Endodermal cell (in vitro differentiated cells): Measurements from ENCODE around the gene PPRC1. TPM values are rescaled to one million over a fixed set of nuclear protein-coding genes. Genes with fewer than 3 reads are reported as not detected.

Source experiments
- DNase-seq: peaks from one replicate; pipeline ENCODE4 v3.0.0-alpha.2; 2017
- H3K27ac ChIP-seq: 2 replicates; pipeline ENCODE4 v1.5.1; 2013; ENCODE audit warnings: mild to moderate bottlenecking, low read depth, low read length, moderate library complexity
- H3K27me3 ChIP-seq: 2 replicates; pipeline ENCODE4 v1.6.1; 2013; ENCODE audit warnings: mild to moderate bottlenecking, low read length, moderate library complexity; ENCODE audit not compliant: insufficient read depth, control insufficient read depth, poor library complexity, severe bottlenecking
- H3K36me3 ChIP-seq: 2 replicates; pipeline ENCODE4 v1.7.0; 2013; ENCODE audit warnings: mild to moderate bottlenecking, low read length, moderate library complexity; ENCODE audit not compliant: control insufficient read depth, insufficient read depth
- H3K4me1 ChIP-seq: one replicate; pipeline ENCODE4 v1.7.0; 2013; ENCODE audit warnings: low read length; ENCODE audit not compliant: control insufficient read depth, insufficient read depth
- H3K4me3 ChIP-seq: 2 replicates; pipeline ENCODE4 v1.5.1; 2013; ENCODE audit warnings: mild to moderate bottlenecking, low read length, moderate library complexity
- H3K9ac ChIP-seq: 2 replicates; pipeline ENCODE4 v1.6.1; 2013; ENCODE audit warnings: mild to moderate bottlenecking, low read length, moderate library complexity; ENCODE audit not compliant: poor library complexity, severe bottlenecking; ENCODE audit errors: extremely low read depth
- H3K9me3 ChIP-seq: 2 replicates; pipeline ENCODE4 v1.6.1; 2013; ENCODE audit warnings: mild to moderate bottlenecking, low read length, moderate library complexity; ENCODE audit not compliant: control insufficient read depth
- H3K27ac Mint-ChIP-seq: 2 replicates; pipeline ENCODE4 v1.8.0; 2020; ENCODE audit warnings: mixed read lengths
- H3K27me3 Mint-ChIP-seq: 2 replicates; pipeline ENCODE4 v1.8.0; 2021; ENCODE audit warnings: mild to moderate bottlenecking, mixed read lengths; ENCODE audit not compliant: insufficient read depth
- H3K36me3 Mint-ChIP-seq: 2 replicates; pipeline ENCODE4 v1.8.0; 2020; ENCODE audit warnings: low read depth, mixed read lengths
- H3K4me1 Mint-ChIP-seq: 2 replicates; pipeline ENCODE4 v1.8.0; 2020; ENCODE audit warnings: mixed read lengths
- H3K4me3 Mint-ChIP-seq: 2 replicates; pipeline ENCODE4 v1.8.0; 2020; ENCODE audit warnings: mild to moderate bottlenecking, moderate library complexity, mixed read lengths
- H3K9me3 Mint-ChIP-seq: 2 replicates; pipeline ENCODE4 v1.8.0; 2020; ENCODE audit warnings: mild to moderate bottlenecking, mixed read lengths
- CTCF ChIP-seq: fragments of 200-600 bp; sonication (generic); conservative IDR thresholded peaks from 2 replicates; pipeline ENCODE4 v1.5.0; 2021; ENCODE audit warnings: antibody characterized with exemption, mild to moderate bottlenecking
- WGBS, 2 experiments: methylation state at CpG; one replicate each; pipeline versions ENCODE4 v1.1.5 to v1.1.7; 2013; ENCODE audit warnings: missing lambda C conversion rate in 2 of 2, mixed read lengths in 1 of 2; ENCODE audit not compliant: insufficient coverage in 1 of 2, insufficient read length in 1 of 2; 5-methylcytosine and 5-hydroxymethylcytosine counted together
- total RNA-seq, 2 donors: library from RNA; stranded (reverse); fragmentation: NEBNext Ultra II Directional in 1 of 2; extraction: Animal tissue kit (Norgen Biotek cat#: 25700) in 1 of 2; gene quantifications; 2 replicates in 1 of 2; 3 replicates in 1 of 2; pipeline ENCODE4 v1.2.1, GENCODE V29; 2021

Gene PPRC1
- total RNA-seq, 2 donors from 2014 or later: 44.5 to 44.7 TPM

DNA sequence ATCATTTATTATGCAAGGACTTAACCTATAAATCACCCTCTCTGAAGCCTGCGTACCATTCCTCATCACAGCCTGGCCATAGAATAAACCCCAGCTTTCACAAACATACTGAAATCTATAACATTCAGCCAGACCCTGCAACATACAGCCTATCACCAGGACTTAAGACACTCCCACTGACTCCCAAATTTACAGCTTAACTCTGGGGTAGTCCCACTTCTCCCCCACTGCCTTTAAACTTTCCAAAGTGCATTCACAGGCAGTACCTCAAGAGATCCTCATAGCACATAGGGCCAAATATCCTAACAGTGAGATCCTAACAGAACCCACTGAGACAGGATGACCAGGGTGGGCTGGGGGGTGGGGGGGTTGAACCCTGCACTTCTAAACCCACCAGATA lies 16.2 kb upstream of the PPRC1 start:
- DNase-seq: no peak
- no peak overlapping the region for H3K9ac ChIP-seq
- H3K27ac Mint-ChIP-seq: peak overlapping the region; percentile 20
- H3K27me3 Mint-ChIP-seq: no peaks in the 10 kb centered on the region
- H3K36me3 ChIP-seq: peaks cover 3% of the 10 kb centered on the region
- no peak for TF ChIP-seq CTCF
- peak overlapping the region; percentile 97 for H3K27ac ChIP-seq
- peaks cover 57% of the 10 kb centered on the region for H3K4me1 Mint-ChIP-seq
- peak overlapping the region; percentile 80 for H3K4me3 ChIP-seq
- WGBS, 2 experiments: 90 to 92% methylated on average over 1 of the region's 1 CpG
- no peaks in the 10 kb centered on the region for H3K9me3 Mint-ChIP-seq
- H3K4me1 ChIP-seq: peaks cover 12% of the 10 kb centered on the region
- H3K9me3 ChIP-seq: no peaks in the 10 kb centered on the region
- H3K4me3 Mint-ChIP-seq: no peak overlapping the region
- peaks cover 4% of the 10 kb centered on the region for H3K36me3 Mint-ChIP-seq
- H3K27me3 ChIP-seq: no peaks in the 10 kb centered on the region

DNA sequence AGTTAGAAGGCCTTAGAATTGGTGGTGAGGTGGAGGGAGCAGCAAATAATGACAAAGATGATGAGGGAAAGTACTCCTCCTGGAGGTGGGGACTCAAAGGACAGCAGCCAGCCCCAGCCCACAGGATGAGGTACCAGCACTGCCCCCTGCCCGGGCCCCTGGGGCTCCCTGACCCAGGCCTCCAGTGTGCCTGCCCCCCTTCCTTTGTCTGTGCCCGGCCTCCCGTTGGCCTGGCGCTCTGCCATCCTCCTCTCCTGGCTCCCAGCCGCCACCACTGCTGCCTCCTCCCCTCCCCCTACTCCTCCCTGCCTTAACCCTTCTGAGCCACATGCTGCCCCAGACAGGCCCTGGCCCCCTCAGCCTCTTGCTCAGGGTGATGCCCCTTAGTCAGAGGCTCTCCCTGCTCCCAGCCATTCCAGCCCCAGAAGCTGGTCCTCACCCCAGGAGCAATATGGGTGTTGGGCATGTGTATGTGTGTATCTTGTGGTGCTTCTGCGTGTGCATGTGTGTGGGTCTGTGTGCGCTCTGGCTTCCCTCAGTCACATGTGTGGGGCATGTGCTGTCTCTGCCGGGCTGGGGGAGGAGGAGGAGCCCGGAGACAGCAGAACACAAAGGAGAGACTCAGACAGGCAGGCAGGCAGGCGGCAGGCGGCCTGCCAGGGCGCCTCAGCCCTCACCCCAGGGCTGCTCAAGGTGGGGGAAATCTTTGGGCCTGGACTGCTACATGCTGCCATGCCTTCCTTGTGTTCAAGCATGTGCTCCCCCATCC lies 15.3 kb upstream of the PPRC1 start:
- Histone ChIP-seq H3K4me3 (peak overlapping the region; percentile 80), H3K27ac (peak overlapping the region; percentile 97), H3K27me3 (no peaks in the 10 kb centered on the region), H3K4me1 (peaks cover 15% of the 10 kb centered on the region), H3K36me3 (no peaks in the 10 kb centered on the region), H3K9ac (no peak overlapping the region), H3K9me3 (no peaks in the 10 kb centered on the region)
- peak; percentile 83 for DNase-seq
- WGBS, 2 experiments: 23 to 37% methylated on average over 6 to 12 of the region's 12 CpGs
- Mint-ChIP-seq H3K4me1 (peaks cover 64% of the 10 kb centered on the region), H3K27me3 (no peaks in the 10 kb centered on the region), H3K9me3 (no peaks in the 10 kb centered on the region), H3K27ac (peak overlapping the region; percentile 97), H3K36me3 (no peaks in the 10 kb centered on the region), H3K4me3 (peak overlapping the region; percentile 75)
- TF ChIP-seq CTCF: peak; percentile 64

- H3K27ac ChIP-seq: peak overlapping the region; percentile 97
- no peaks in the 10 kb centered on the region for H3K36me3 ChIP-seq
- Mint-ChIP-seq H3K27ac (peak overlapping the region; percentile 97), H3K4me1 (peaks cover 60% of the 10 kb centered on the region), H3K36me3 (no peaks in the 10 kb centered on the region), H3K4me3 (peak overlapping the region; percentile 75), H3K27me3 (no peaks in the 10 kb centered on the region), H3K9me3 (no peaks in the 10 kb centered on the region)
- TF ChIP-seq CTCF: no peak
- no peaks in the 10 kb centered on the region for H3K9me3 ChIP-seq
- H3K4me3 ChIP-seq: peak overlapping the region; percentile 80
- WGBS, 2 experiments: 21 to 30% methylated on average over 3 to 6 of the region's 6 CpGs
- peaks cover 15% of the 10 kb centered on the region for H3K4me1 ChIP-seq
- H3K27me3 ChIP-seq: no peaks in the 10 kb centered on the region
- H3K9ac ChIP-seq: no peak overlapping the region
- peak; percentile 76 for DNase-seq
Measured at GRCh38 chr10:102118867-102119266, 14.0 kb upstream of the PPRC1 start.
